Natural killer cell (primary cell): ENCODE measurements around the gene GPER1. TPM values are rescaled to one million over a fixed set of nuclear protein-coding genes. Genes with fewer than 3 reads are reported as not detected.

Experiments
- ATAC-seq, 3 donors: fragments of 150-1000 bp in 2 of 3; fragments of 200-7000 bp in 1 of 3; cut with Tn5 transposase; 1 replicate in 1 of 3; 2 replicates in 2 of 3; pipeline ENCODE4 v1.10.0; 2021; ENCODE audit warnings: mild to moderate bottlenecking in 2 of 3, moderate library complexity in 2 of 3
- DNase-seq, 2 donors: peaks; one replicate each; pipeline versions ENCODE4 v3.0.0 to v3.0.0-alpha.2; 2013 to 2021; ENCODE audit warnings: mixed read lengths in 1 of 2
- H3K27ac ChIP-seq: one replicate; pipeline ENCODE4 v1.5.1; 2013; ENCODE audit warnings: mild to moderate bottlenecking, low read length
- H3K27me3 ChIP-seq: one replicate; pipeline ENCODE4 v1.6.1; 2013; ENCODE audit warnings: low read length; ENCODE audit not compliant: control insufficient read depth, insufficient read depth
- H3K36me3 ChIP-seq: one replicate; pipeline ENCODE4 v1.6.1; 2013; ENCODE audit warnings: low read length; ENCODE audit not compliant: control insufficient read depth, insufficient read depth
- H3K4me1 ChIP-seq: one replicate; pipeline ENCODE4 v1.6.1; 2013; ENCODE audit warnings: low read length; ENCODE audit not compliant: control insufficient read depth, insufficient read depth
- H3K4me3 ChIP-seq: one replicate; pipeline ENCODE4 v1.5.1; 2013; ENCODE audit warnings: low read length
- H3K9me3 ChIP-seq: one replicate; pipeline ENCODE4 v1.6.1; 2013; ENCODE audit warnings: low read length; ENCODE audit not compliant: control insufficient read depth, insufficient read depth
- H3K27ac Mint-ChIP-seq, 2 donors: one replicate each; pipeline ENCODE4 v1.8.0; 2022; ENCODE audit warnings: mild to moderate bottlenecking in 2 of 2, mixed read lengths in 2 of 2, moderate library complexity in 1 of 2
- H3K27me3 Mint-ChIP-seq, 2 donors: one replicate each; pipeline ENCODE4 v1.8.0; 2022; ENCODE audit warnings: low read depth in 2 of 2, mixed read lengths in 2 of 2
- H3K36me3 Mint-ChIP-seq: one replicate; pipeline ENCODE4 v1.8.0; 2022; ENCODE audit warnings: mixed read lengths
- H3K4me1 Mint-ChIP-seq, 2 donors: one replicate each; pipeline ENCODE4 v1.8.0; 2022; ENCODE audit warnings: mixed read lengths in 2 of 2
- H3K4me3 Mint-ChIP-seq: one replicate; pipeline ENCODE4 v1.8.0; 2022; ENCODE audit warnings: mild to moderate bottlenecking, moderate library complexity, mixed read lengths
- H3K9me3 Mint-ChIP-seq, 2 donors: one replicate each; pipeline ENCODE4 v1.8.0; 2022; ENCODE audit warnings: mixed read lengths in 2 of 2
- CTCF ChIP-seq: fragments of 200-600 bp; IDR thresholded peaks from one replicate; pipeline ENCODE4 v1.8.0; 2022; ENCODE audit warnings: antibody characterized with exemption
- WGBS: methylation state at CpG from one replicate; pipeline ENCODE4 v1.1.7; 2013; ENCODE audit warnings: missing lambda C conversion rate; ENCODE audit not compliant: insufficient coverage; 5-methylcytosine and 5-hydroxymethylcytosine counted together
- intact Hi-C: fragments of 100-400 bp; cut with micrococcal nuclease; formaldehyde crosslinking; loops from one replicate; pipeline ENCODE4 v1.14.2; 2022
- total RNA-seq, 4 donors: library from RNA; stranded (reverse); fragments of 120-200 nt in 1 of 4; gene quantifications; one replicate each; pipeline versions ENCODE4 v1.2.3 to v1.2.4, GENCODE V29; 2013 to 2022

Gene GPER1
- total RNA-seq, 3 donors from 2014 or later (not counting 1 experiment from before 2014, with no cell fraction given) = 0.25 to 0.26 TPM; not detected in 1

GRCh38 chr7:1065263-1065584 is 22.7 kb upstream of the GPER1 start:
- Mint-ChIP-seq H3K4me3 (no peak overlapping the region), H3K27ac (no peak overlapping the region), H3K4me1 (peaks cover 13 to 23% of the 10 kb centered on the region in 2 donors), H3K27me3 (peaks cover 32 to 34% of the 10 kb centered on the region in 2 donors), H3K9me3 (no peaks in the 10 kb centered on the region), H3K36me3 (no peaks in the 10 kb centered on the region)
- no peak for DNase-seq
- ATAC-seq = peak in 1 of 3 donors; percentile 8
- intact Hi-C loops = loop anchor here (1.0 kb wide), 1 partner anchor 72 kb away; no protein-coding TSS in a partner anchor
- 79% methylated on average over 12 of the region's 12 CpGs for WGBS
- Histone ChIP-seq H3K36me3 (no peaks in the 10 kb centered on the region), H3K27ac (no peak overlapping the region), H3K9me3 (no peaks in the 10 kb centered on the region), H3K4me3 (no peak overlapping the region), H3K27me3 (peaks cover 2% of the 10 kb centered on the region), H3K4me1 (peaks cover 31% of the 10 kb centered on the region)
- no peak for TF ChIP-seq CTCF

- Histone ChIP-seq H3K4me3 (no peak overlapping the region), H3K4me1 (peaks cover 27% of the 10 kb centered on the region), H3K9me3 (no peaks in the 10 kb centered on the region), H3K27ac (no peak overlapping the region), H3K27me3 (peaks cover 2% of the 10 kb centered on the region), H3K36me3 (no peaks in the 10 kb centered on the region)
- DNase-seq (peak; percentile 82 to 89), ATAC-seq (peak; percentile 88 to 99 (median 98))
- Mint-ChIP-seq H3K36me3 (no peaks in the 10 kb centered on the region), H3K27ac (no peak overlapping the region), H3K9me3 (no peaks in the 10 kb centered on the region), H3K4me1 (peaks cover 13 to 23% of the 10 kb centered on the region in 2 donors), H3K4me3 (no peak overlapping the region), H3K27me3 (peaks cover 32 to 34% of the 10 kb centered on the region in 2 donors)
- intact Hi-C loops = loop anchor here (1.0 kb wide), 1 partner anchor 72 kb away; no protein-coding TSS in a partner anchor
- TF ChIP-seq CTCF = peak; percentile 94
- WGBS = 11% methylated on average over 48 of the region's 48 CpGs
Measured at GRCh38 chr7:1065585-1066241, 22.2 kb upstream of the GPER1 start.

- Histone ChIP-seq H3K36me3 (no peaks in the 10 kb centered on the region), H3K27me3 (peaks cover under 1% of the 10 kb centered on the region), H3K4me1 (peaks cover 21% of the 10 kb centered on the region), H3K4me3 (no peak overlapping the region), H3K9me3 (no peaks in the 10 kb centered on the region), H3K27ac (no peak overlapping the region)
- TF ChIP-seq CTCF = no peak
- DNase-seq = no peak
- intact Hi-C loops = no loop called here
- H3K27me3 Mint-ChIP-seq = peaks cover 29 to 31% of the 10 kb centered on the region in 2 donors
- no peaks in the 10 kb centered on the region for H3K36me3 Mint-ChIP-seq
- 83% methylated on average over 18 of the region's 21 CpGs for WGBS
- H3K9me3 Mint-ChIP-seq = no peaks in the 10 kb centered on the region
- no peak overlapping the region for H3K4me3 Mint-ChIP-seq
- H3K27ac Mint-ChIP-seq = no peak overlapping the region
- peaks cover 13 to 19% of the 10 kb centered on the region in 2 donors for H3K4me1 Mint-ChIP-seq
- ATAC-seq = no peak
Measured at GRCh38 chr7:1066242-1066588, 21.7 kb upstream of the GPER1 start.

- intact Hi-C loops = no loop called here
Measured at GRCh38 chr7:1068013-1068412, 19.9 kb upstream of the GPER1 start.

More at GRCh38 chr7:1068013-1068412, 19.9 kb upstream of the GPER1 start:
- no peak for TF ChIP-seq CTCF
- Mint-ChIP-seq H3K36me3 (no peaks in the 10 kb centered on the region), H3K27me3 (peaks cover 13 to 16% of the 10 kb centered on the region in 2 donors), H3K4me1 (peaks cover 7 to 13% of the 10 kb centered on the region in 2 donors), H3K4me3 (no peak overlapping the region), H3K27ac (no peak overlapping the region), H3K9me3 (no peaks in the 10 kb centered on the region)
- WGBS = 91% methylated on average over 14 of the region's 14 CpGs
- peaks cover 19% of the 10 kb centered on the region for H3K4me1 ChIP-seq
- no peaks in the 10 kb centered on the region for H3K36me3 ChIP-seq
- no peak for ATAC-seq
- H3K27me3 ChIP-seq = no peaks in the 10 kb centered on the region
- no peaks in the 10 kb centered on the region for H3K9me3 ChIP-seq
- H3K4me3 ChIP-seq = no peak overlapping the region
- no peak for DNase-seq
- H3K27ac ChIP-seq = no peak overlapping the region
